ENCODE measurements around the gene OR5B21. TPM values are rescaled to one million over a fixed set of nuclear protein-coding genes. Genes with fewer than 3 reads are reported as not detected.

OR5B21 gene
- polyA plus RNA-seq, 3 donors: 0.12 TPM; not detected in 2

DNA sequence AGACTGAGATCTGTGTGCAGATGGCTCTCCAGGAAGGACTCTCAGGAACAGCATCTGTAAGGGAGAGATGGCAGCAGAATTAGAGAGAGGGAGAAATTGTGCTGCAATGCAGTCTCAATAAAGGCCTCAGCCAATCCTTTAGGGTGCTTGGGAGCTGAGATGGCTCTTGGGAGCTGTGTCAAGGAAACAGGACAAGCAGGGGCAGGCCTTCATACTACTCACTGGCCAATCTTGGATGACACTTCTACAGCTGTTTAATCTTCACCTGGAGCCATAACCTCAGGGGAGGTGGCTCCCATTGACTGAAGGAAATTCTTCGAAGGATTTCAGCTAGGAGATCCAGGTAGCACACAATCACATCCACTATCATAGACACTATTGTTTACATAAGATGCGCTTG is 10.0 kb downstream of the OR5B21 start:
- DNase-seq: no peak
- peaks cover 5 to 10% of the 10 kb centered on the region in 2 donors for H3K4me1 ChIP-seq (ENCODE audit: control insufficient read depth in 1 of 2, insufficient read depth in 2 of 2, low read length in 2 of 2)
- H3K27me3 ChIP-seq (ENCODE audit: control insufficient read depth in 2 of 2, insufficient read depth in 2 of 2, low read length in 2 of 2): no peaks in the 10 kb centered on the region
- peaks cover 0 to 3% (median 0%) of the 10 kb centered on the region in 7 donors for H3K9me3 Mint-ChIP-seq
- H3K79me2 ChIP-seq (ENCODE audit: insufficient read depth, low read length): no peaks in the 10 kb centered on the region
- no peak overlapping the region for H2AFZ ChIP-seq (ENCODE audit: insufficient read depth, low read depth, low read length, poor library complexity, severe bottlenecking)
- no peaks in the 10 kb centered on the region for H3K36me3 Mint-ChIP-seq
- H3K4me2 ChIP-seq (replicated peaks; ENCODE audit: extremely low read depth, low read length, poor library complexity, severe bottlenecking): no peak overlapping the region
- no peak overlapping the region for H3K9ac ChIP-seq (ENCODE audit: insufficient read depth, low read length, poor library complexity, severe bottlenecking)
- peaks cover 18% of the 10 kb centered on the region for H3K4me1 Mint-ChIP-seq
- no peak overlapping the region for H3K4me3 ChIP-seq (replicated peaks in 1 of 3; ENCODE audit: low read depth in 2 of 3, low read length in 3 of 3)
- TF ChIP-seq, protein P1, sequence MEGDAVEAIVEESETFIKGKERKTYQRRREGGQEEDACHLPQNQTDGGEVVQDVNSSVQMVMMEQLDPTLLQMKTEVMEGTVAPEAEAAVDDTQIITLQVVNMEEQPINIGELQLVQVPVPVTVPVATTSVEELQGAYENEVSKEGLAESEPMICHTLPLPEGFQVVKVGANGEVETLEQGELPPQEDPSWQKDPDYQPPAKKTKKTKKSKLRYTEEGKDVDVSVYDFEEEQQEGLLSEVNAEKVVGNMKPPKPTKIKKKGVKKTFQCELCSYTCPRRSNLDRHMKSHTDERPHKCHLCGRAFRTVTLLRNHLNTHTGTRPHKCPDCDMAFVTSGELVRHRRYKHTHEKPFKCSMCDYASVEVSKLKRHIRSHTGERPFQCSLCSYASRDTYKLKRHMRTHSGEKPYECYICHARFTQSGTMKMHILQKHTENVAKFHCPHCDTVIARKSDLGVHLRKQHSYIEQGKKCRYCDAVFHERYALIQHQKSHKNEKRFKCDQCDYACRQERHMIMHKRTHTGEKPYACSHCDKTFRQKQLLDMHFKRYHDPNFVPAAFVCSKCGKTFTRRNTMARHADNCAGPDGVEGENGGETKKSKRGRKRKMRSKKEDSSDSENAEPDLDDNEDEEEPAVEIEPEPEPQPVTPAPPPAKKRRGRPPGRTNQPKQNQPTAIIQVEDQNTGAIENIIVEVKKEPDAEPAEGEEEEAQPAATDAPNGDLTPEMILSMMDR (IDR thresholded peaks at IDR 0.05): no peak
- H4K20me1 ChIP-seq (ENCODE audit: insufficient read depth, low read length): no peaks in the 10 kb centered on the region
- no peak overlapping the region for H3K4me3 Mint-ChIP-seq
- H3K9me3 ChIP-seq (replicated peaks in 1 of 2; ENCODE audit: control insufficient read depth in 1 of 2, insufficient read depth in 1 of 2, low read length in 2 of 2): no peaks in the 10 kb centered on the region
- no peaks in the 10 kb centered on the region for H3K36me3 ChIP-seq (replicated peaks in 1 of 2; ENCODE audit: control insufficient read depth in 1 of 2, insufficient read depth in 2 of 2, low read length in 2 of 2)
- intact Hi-C loops (cut with micrococcal nuclease): no loop called here
- WGBS (ENCODE audit: insufficient coverage): no CpG with 5 or more reads among the region's 2 CpGs
- no peak overlapping the region for H3K27ac ChIP-seq (ENCODE audit: low read depth in 1 of 2, low read length in 2 of 2)
- H3K27me3 Mint-ChIP-seq (ENCODE audit: low read depth in 3 of 3): no peaks in the 10 kb centered on the region
- H3K27ac Mint-ChIP-seq: peak overlapping the region in 1 of 7 donors; percentile 54

- no peaks in the 10 kb centered on the region for H3K27me3 ChIP-seq (ENCODE audit: control insufficient read depth in 2 of 2, insufficient read depth in 2 of 2, low read length in 2 of 2)
- Mint-ChIP-seq H3K27ac (no peak overlapping the region), H3K9me3 (peaks cover 0 to 3% (median 0%) of the 10 kb centered on the region in 7 donors), H3K36me3 (no peaks in the 10 kb centered on the region), H3K4me3 (no peak overlapping the region), H3K27me3 (ENCODE audit: low read depth in 3 of 3) (peaks cover 0 to 2% (median 0%) of the 10 kb centered on the region in 3 donors), H3K4me1 (peaks cover 18% of the 10 kb centered on the region)
- H3K36me3 ChIP-seq (replicated peaks in 1 of 2; ENCODE audit: control insufficient read depth in 1 of 2, insufficient read depth in 2 of 2, low read length in 2 of 2): no peaks in the 10 kb centered on the region
- H3K4me1 ChIP-seq (ENCODE audit: control insufficient read depth in 1 of 2, insufficient read depth in 2 of 2, low read length in 2 of 2): peaks cover 5 to 10% of the 10 kb centered on the region in 2 donors
- TF ChIP-seq, protein P1 (IDR thresholded peaks at IDR 0.05): no peak
- H3K79me2 ChIP-seq (ENCODE audit: insufficient read depth, low read length): no peaks in the 10 kb centered on the region
- H3K9me3 ChIP-seq (replicated peaks in 1 of 2; ENCODE audit: control insufficient read depth in 1 of 2, insufficient read depth in 1 of 2, low read length in 2 of 2): no peaks in the 10 kb centered on the region
- H3K9ac ChIP-seq (ENCODE audit: insufficient read depth, low read length, poor library complexity, severe bottlenecking): no peak overlapping the region
- no peak overlapping the region for H3K4me2 ChIP-seq (replicated peaks; ENCODE audit: extremely low read depth, low read length, poor library complexity, severe bottlenecking)
- no CpG with 5 or more reads among the region's 2 CpGs for WGBS (ENCODE audit: insufficient coverage)
- H3K27ac ChIP-seq (ENCODE audit: low read depth in 1 of 2, low read length in 2 of 2): no peak overlapping the region
- intact Hi-C loops (cut with micrococcal nuclease): no loop called here
- H2AFZ ChIP-seq (ENCODE audit: insufficient read depth, low read depth, low read length, poor library complexity, severe bottlenecking): no peak overlapping the region
- DNase-seq: no peak
- no peak overlapping the region for H3K4me3 ChIP-seq (replicated peaks in 1 of 3; ENCODE audit: low read depth in 2 of 3, low read length in 3 of 3)
- no peaks in the 10 kb centered on the region for H4K20me1 ChIP-seq (ENCODE audit: insufficient read depth, low read length)
These were observed 12.0 kb downstream of the OR5B21 start for GRCh38 chr11:58495906-58496305.
